Sigmoid colon (tissue), 7 donors: Measurements from ENCODE around the gene SRSF2. TPM values are rescaled to one million over a fixed set of nuclear protein-coding genes. Genes with fewer than 3 reads are reported as not detected.
"Not testable (repeated sequence)": the region's sequence is repeated elsewhere in the genome, so short reads cannot be mapped to it uniquely, and the experiment has no call there.

Source experiments
- DNase-seq: peaks from one replicate; pipeline ENCODE4 v3.0.0-alpha.2; 2019
- H3K27ac ChIP-seq, 4 donors: fragments of 200-600 bp; sonication (generic); one replicate each; pipeline ENCODE4 v1.5.1; 2016 to 2019; ENCODE audit warnings: mild to moderate bottlenecking in 1 of 4
- H3K27me3 ChIP-seq, 3 donors: fragments of 200-600 bp; sonication (generic); one replicate each; pipeline ENCODE4 v1.5.1; 2019; ENCODE audit warnings: mild to moderate bottlenecking in 1 of 3
- H3K36me3 ChIP-seq, 4 donors: fragments of 200-600 bp; sonication (generic); one replicate each; pipeline ENCODE4 v1.5.1; 2016 to 2019
- H3K4me1 ChIP-seq, 4 donors: fragments of 200-600 bp; sonication (generic); one replicate each; pipeline ENCODE4 v1.5.1; 2017 to 2019
- H3K4me3 ChIP-seq, 4 donors: fragments of 200-600 bp; sonication (generic); one replicate each; pipeline ENCODE4 v1.5.1; 2017 to 2019; ENCODE audit warnings: mild to moderate bottlenecking in 2 of 4, moderate library complexity in 1 of 4
- H3K9me3 ChIP-seq, 4 donors: fragments of 200-600 bp in 3 of 4; sonication (generic) in 3 of 4; one replicate each; pipeline versions ENCODE4 v1.5.1 to v1.6.1; 2013 to 2019
- EP300 ChIP-seq, 4 donors: sonication (generic); formaldehyde crosslinking; IDR thresholded peaks; one replicate each; pipeline ENCODE4 v1.6.1; 2017; ENCODE audit warnings: antibody characterized with exemption in 4 of 4
- POLR2A ChIP-seq, 2 donors: fragments of 450-650 bp; IDR thresholded peaks; one replicate each; pipeline ENCODE4 v1.6.1; 2016; ENCODE audit warnings: antibody characterized with exemption in 2 of 2, mild to moderate bottlenecking in 2 of 2, moderate library complexity in 2 of 2
- POLR2AphosphoS5 ChIP-seq, 4 donors: sonication (generic); formaldehyde crosslinking; IDR thresholded peaks; one replicate each; pipeline ENCODE4 v1.6.1; 2017; ENCODE audit warnings: antibody characterized with exemption in 4 of 4
- WGBS, 2 donors: extraction: QIAGEN DNeasy Blood & Tissue Kit; methylation state at CpG; one replicate each; pipeline ENCODE4 v1.1.7; 2013; 5-methylcytosine and 5-hydroxymethylcytosine counted together
- intact Hi-C: fragments of 100-400 bp; cut with DNase I; formaldehyde crosslinking; loops from one replicate; pipeline ENCODE4 v1.15.1; 2023
- polyA plus RNA-seq, 3 donors: library from polyadenylated mRNA; stranded (reverse); fragments of 200-250 nt; gene quantifications; one replicate each; pipeline ENCODE4 v1.2.3, GENCODE V29; 2013
- total RNA-seq, 4 donors: library from RNA; depleted of rRNA; stranded (reverse); fragments of >200 nt; gene quantifications; one replicate each; pipeline ENCODE4 v1.1.0, GENCODE V29; 2016
- TF ChIP-seq, protein P1 (sequence below), 4 experiments: fragments of 450-650 bp in 3 of 4; fragments of 200-600 bp in 1 of 4; IDR thresholded peaks; one replicate each; pipeline ENCODE4 v1.5.1; 2016 to 2019; ENCODE audit warnings: antibody characterized with exemption in 4 of 4, mild to moderate bottlenecking in 3 of 4, moderate library complexity in 2 of 4
- donor health status: healthy with polysubstance abuse.
- donor health status: Bipolar disorder and iron deficiency.
- donor health status: healthy.

SRSF2 gene
- total and polyA plus RNA-seq, 7 donors = 87.9 to 229 (median 126) TPM

DNA sequence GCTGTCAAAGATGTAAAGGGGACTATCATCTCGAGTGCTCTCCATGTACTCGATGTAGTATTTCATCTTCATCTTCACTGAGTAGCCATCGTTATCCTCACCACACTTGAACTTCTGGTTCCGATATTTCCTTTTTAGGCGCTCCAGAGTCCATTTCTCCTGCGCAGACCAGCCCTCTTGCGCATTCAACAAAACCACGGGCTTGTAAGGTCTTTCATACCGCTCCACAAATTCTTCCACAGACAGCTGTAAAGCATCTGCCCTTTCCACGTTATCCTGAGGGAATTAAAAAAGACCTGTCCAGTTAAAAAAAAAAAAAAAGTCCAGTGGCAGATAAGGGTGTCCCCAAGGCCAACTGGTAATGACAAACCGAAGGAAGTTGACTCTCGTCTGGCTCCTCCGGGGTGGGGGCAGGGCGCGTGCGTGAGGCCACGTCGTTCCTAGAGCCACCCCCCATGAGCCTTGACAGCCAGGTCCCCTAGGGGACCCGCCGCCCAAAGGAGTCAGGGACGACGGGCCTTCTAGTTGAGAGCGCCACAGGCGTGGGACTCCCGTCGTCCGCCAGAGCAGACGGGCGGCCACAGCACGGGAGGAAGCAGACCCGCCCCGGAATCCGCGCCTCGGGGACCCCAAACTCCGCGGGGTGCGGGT, 11.4 kb downstream of the SRSF2 start:
- H3K4me1 ChIP-seq = peaks cover 0 to 74% (median 58%) of the 10 kb centered on the region in 4 donors

DNA sequence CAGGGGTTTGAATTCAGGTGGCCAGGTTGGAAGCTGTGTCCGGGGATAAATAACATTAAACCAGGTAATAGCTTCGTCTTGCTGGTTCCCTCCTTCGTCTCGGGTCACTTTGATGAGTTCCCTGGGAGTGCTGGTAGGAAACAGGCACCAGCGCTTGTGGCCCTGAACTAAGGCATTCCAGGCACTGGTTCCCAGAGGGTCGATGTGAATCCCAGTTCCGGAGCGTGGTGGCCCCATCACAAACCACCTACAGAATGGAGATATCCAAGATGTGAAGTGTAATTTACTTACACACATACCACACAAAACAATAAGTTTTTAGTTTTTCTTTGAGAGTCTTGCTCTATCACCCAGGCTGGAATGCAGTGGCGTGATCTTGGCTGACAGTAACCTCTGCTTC, 13.3 kb downstream of the SRSF2 start:
- peaks cover 35 to 60% (median 59%) of the 10 kb centered on the region in 4 donors for H3K36me3 ChIP-seq
- no peaks in the 10 kb centered on the region for H3K9me3 ChIP-seq
- H3K4me3 ChIP-seq = no peak overlapping the region
- H3K4me1 ChIP-seq = peaks cover 0 to 61% (median 48%) of the 10 kb centered on the region in 4 donors
- TF ChIP-seq, protein P1, sequence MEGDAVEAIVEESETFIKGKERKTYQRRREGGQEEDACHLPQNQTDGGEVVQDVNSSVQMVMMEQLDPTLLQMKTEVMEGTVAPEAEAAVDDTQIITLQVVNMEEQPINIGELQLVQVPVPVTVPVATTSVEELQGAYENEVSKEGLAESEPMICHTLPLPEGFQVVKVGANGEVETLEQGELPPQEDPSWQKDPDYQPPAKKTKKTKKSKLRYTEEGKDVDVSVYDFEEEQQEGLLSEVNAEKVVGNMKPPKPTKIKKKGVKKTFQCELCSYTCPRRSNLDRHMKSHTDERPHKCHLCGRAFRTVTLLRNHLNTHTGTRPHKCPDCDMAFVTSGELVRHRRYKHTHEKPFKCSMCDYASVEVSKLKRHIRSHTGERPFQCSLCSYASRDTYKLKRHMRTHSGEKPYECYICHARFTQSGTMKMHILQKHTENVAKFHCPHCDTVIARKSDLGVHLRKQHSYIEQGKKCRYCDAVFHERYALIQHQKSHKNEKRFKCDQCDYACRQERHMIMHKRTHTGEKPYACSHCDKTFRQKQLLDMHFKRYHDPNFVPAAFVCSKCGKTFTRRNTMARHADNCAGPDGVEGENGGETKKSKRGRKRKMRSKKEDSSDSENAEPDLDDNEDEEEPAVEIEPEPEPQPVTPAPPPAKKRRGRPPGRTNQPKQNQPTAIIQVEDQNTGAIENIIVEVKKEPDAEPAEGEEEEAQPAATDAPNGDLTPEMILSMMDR (IDR thresholded peaks at IDR 0.05) = no peak
- TF ChIP-seq POLR2A (IDR thresholded peaks at IDR 0.05) (no peak), POLR2AphosphoS5 (IDR thresholded peaks at IDR 0.05) (no peak), EP300 (IDR thresholded peaks at IDR 0.05) (no peak)
- H3K27ac ChIP-seq = peak overlapping the region in 3 of 4 donors; percentile 98 to 100 (median 99)
- H3K27me3 ChIP-seq = no peaks in the 10 kb centered on the region
- intact Hi-C loops = no loop called here
- DNase-seq = no peak
- 97 to 98% methylated on average over 9 of the region's 9 CpGs for WGBS, 2 donors

More for the DNA sequence above, 11.4 kb downstream of the SRSF2 start:
- H3K27ac ChIP-seq = peak overlapping the region; percentile 98 to 100 (median 100)
- H3K9me3 ChIP-seq = no peaks in the 10 kb centered on the region
- intact Hi-C loops = loop anchor here (5.0 kb wide), 1 partner anchor 38 kb away; no protein-coding TSS in a partner anchor
- DNase-seq = peak; percentile 90
- TF ChIP-seq POLR2A (IDR thresholded peaks at IDR 0.05) (peak in 1 of 2 donors; percentile 12), POLR2AphosphoS5 (IDR thresholded peaks at IDR 0.05) (peak; percentile 40 to 70 (median 60)), EP300 (IDR thresholded peaks at IDR 0.05) (peak in 1 of 4 donors; percentile 26)
- TF ChIP-seq, protein P1 (IDR thresholded peaks at IDR 0.05) = no peak
- H3K36me3 ChIP-seq = peaks cover 17 to 41% (median 40%) of the 10 kb centered on the region in 4 donors
- peak overlapping the region; percentile 79 to 95 (median 86) for H3K4me3 ChIP-seq
- WGBS, 2 donors = 1 to 5% methylated on average over 38 of the region's 38 CpGs
- H3K27me3 ChIP-seq = no peaks in the 10 kb centered on the region

DNA sequence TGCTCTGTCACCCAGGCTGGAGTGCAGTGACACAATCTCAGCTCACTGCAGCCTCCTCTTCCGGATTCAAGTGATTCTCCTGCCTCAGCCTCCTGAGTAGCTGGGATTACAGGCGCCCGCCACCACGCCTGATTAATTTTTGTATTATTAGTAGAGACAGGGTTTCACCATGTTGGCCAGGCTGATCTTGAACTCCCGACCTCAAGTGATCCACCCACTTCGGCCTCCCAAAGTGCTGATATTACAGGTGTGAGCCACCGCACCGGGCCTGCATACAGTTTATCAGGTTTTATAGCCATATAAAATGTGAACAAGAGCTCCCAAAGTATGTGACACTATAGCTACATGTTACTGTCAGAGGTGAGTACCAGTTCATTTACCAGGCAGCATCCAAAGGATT, 14.2 kb downstream of the SRSF2 start:
- WGBS, 2 donors = 87 to 94% methylated on average over 8 of the region's 8 CpGs
- peaks cover 43 to 69% (median 68%) of the 10 kb centered on the region in 4 donors for H3K36me3 ChIP-seq
- H3K4me1 ChIP-seq = peaks cover 0 to 53% (median 43%) of the 10 kb centered on the region in 4 donors
- DNase-seq, H3K4me3 ChIP-seq, H3K9me3 ChIP-seq, H3K27me3 ChIP-seq, H3K27ac ChIP-seq, intact Hi-C loops: not testable (repeated sequence)

DNA sequence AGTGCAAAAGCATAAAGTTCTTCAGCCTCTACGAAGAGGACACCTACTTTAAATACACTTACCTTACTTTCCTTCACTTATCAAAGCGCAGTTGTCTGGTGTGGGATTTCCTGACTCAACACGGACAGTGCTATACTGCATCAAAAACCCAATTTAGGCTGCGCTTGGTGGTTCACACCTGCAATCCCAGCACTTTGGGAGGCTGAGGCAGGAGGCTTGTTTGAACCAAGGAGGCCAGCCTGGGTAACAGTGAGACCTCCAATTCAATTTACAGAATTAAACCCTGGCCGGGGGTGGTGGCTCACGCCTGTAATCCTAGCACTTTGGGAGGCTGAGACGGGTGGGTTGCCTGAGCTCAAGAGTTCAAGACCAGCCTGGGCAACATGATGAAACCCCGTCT, 14.9 kb downstream of the SRSF2 start:
- Histone ChIP-seq H3K4me3 (no peak overlapping the region), H3K27me3 (no peaks in the 10 kb centered on the region), H3K9me3 (no peaks in the 10 kb centered on the region), H3K4me1 (peaks cover 0 to 46% (median 36%) of the 10 kb centered on the region in 4 donors), H3K27ac (no peak overlapping the region), H3K36me3 (peaks cover 43 to 76% (median 74%) of the 10 kb centered on the region in 4 donors)
- WGBS, 2 donors = 95% methylated on average over 8 of the region's 8 CpGs
- intact Hi-C loops = no loop called here
- DNase-seq = no peak
- TF ChIP-seq, protein P1 (IDR thresholded peaks at IDR 0.05) = no peak
- TF ChIP-seq EP300 (IDR thresholded peaks at IDR 0.05) (no peak), POLR2A (IDR thresholded peaks at IDR 0.05) (no peak), POLR2AphosphoS5 (IDR thresholded peaks at IDR 0.05) (no peak)

DNA sequence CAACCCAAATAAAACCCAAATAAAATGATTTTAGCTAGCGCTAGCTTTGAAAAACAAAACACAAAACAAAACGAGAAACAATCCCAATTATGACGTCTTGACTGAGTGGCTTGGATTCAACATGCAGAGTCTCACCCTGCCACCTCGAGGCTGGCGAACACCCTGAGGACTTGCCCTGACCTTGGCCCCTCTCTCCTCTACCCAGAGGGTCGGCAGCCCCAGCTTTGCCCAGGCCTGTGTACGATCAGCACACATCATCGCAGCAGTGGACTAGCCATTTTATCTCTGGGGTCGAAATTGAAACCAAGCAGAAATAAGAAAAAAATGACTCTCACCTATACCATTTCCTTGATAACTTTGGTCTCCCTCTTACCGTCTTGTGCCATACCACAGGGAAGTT, 15.7 kb downstream of the SRSF2 start:
- Histone ChIP-seq H3K4me3 (no peak overlapping the region), H3K27ac (peak overlapping the region in 1 of 4 donors; percentile 6), H3K9me3 (no peaks in the 10 kb centered on the region), H3K4me1 (peaks cover 0 to 53% (median 41%) of the 10 kb centered on the region in 4 donors), H3K27me3 (no peaks in the 10 kb centered on the region), H3K36me3 (peaks cover 43 to 84% (median 79%) of the 10 kb centered on the region in 4 donors)
- intact Hi-C loops = no loop called here
- 89 to 91% methylated on average over 10 of the region's 10 CpGs for WGBS, 2 donors
- no peak for DNase-seq
- no peak for TF ChIP-seq EP300 (IDR thresholded peaks at IDR 0.05)
- TF ChIP-seq POLR2AphosphoS5 (IDR thresholded peaks at IDR 0.05) = no peak
- TF ChIP-seq, protein P1 (IDR thresholded peaks at IDR 0.05) = no peak
- no peak for TF ChIP-seq POLR2A (IDR thresholded peaks at IDR 0.05)
